H1 (cell line): Measurements from ENCODE around the gene FUBP3.

ENCODE experiments used
- CTCF ChIP-seq, 3 experiments: IDR thresholded peaks; 1 replicate in 2 of 3; 2 replicates in 1 of 3; pipeline versions ENCODE4 v1.5.1 to v1.6.1; 2011; ENCODE audit warnings: low read length in 3 of 3, mild to moderate bottlenecking in 3 of 3, inconsistent platforms in 2 of 3, low read depth in 1 of 3, moderate library complexity in 1 of 3; ENCODE audit not compliant: insufficient read depth in 1 of 3; ENCODE audit errors: control extremely low read depth in 1 of 3
- EZH2 ChIP-seq: fragments of 200-600 bp; sonication (generic); IDR thresholded peaks from 2 replicates; pipeline ENCODE4 v1.7.1; 2012; ENCODE audit warnings: low read depth, mild to moderate bottlenecking, moderate library complexity, low read length, inconsistent platforms; ENCODE audit not compliant: severe bottlenecking
- POLR2A ChIP-seq, 2 experiments: IDR thresholded peaks; 1 replicate in 1 of 2; 2 replicates in 1 of 2; pipeline ENCODE4 v1.6.1; 2011; ENCODE audit warnings: low read depth in 2 of 2, low read length in 2 of 2, mild to moderate bottlenecking in 2 of 2; ENCODE audit errors: control extremely low read depth in 1 of 2
- RAD21 ChIP-seq, 2 experiments: IDR thresholded peaks in 1 of 2; conservative IDR thresholded peaks in 1 of 2; 2 replicates each; pipeline ENCODE4 v1.6.1; 2011; ENCODE audit warnings: low read depth in 2 of 2, low read length in 2 of 2, improper control_type of control experiment in 1 of 2, inconsistent platforms in 1 of 2, mild to moderate bottlenecking in 1 of 2, moderate library complexity in 1 of 2
- SUZ12 ChIP-seq: fragments of 200-600 bp; sonication (generic); IDR thresholded peaks from 2 replicates; pipeline ENCODE4 v1.6.1; 2012; ENCODE audit warnings: mild to moderate bottlenecking, inconsistent platforms, low read length, moderate library complexity, mixed read lengths
- TAF1 ChIP-seq: IDR thresholded peaks from 2 replicates; pipeline ENCODE4 v1.6.1; 2011; ENCODE audit warnings: mild to moderate bottlenecking, low read depth, low read length

DNA sequence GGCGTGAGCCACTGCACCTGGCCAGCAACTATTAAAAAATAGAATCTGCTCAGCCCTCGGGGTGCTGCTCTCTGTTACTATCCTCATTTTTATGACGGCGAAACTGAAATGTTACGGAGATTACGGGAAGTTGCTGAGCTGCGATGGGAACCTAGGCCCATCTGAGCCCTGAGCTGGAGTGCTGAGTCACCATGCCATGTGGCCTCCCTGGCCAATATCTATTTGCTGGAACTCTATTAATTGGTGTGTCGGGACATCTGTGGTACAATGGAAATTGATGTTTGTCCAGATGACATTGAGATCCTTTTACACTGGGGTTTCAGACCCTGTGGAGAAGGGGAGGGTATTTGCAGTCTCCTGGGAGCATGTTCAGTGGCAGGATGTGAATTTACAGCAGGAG, 93.1 kb downstream of the FUBP3 start:
- TF ChIP-seq RAD21 (IDR thresholded peaks at IDR 0.05 in 1 of 2, conservative IDR thresholded peaks at IDR 0.05 in 1 of 2; ENCODE audit: low read depth in 2 of 2, low read length in 2 of 2): no peak
- TF ChIP-seq CTCF (IDR thresholded peaks at IDR 0.05; ENCODE audit: control extremely low read depth in 1 of 3, insufficient read depth in 1 of 3, low read depth in 1 of 3, low read length in 3 of 3): no peak
- no peak for TF ChIP-seq POLR2A (IDR thresholded peaks at IDR 0.05; ENCODE audit: control extremely low read depth in 1 of 2, low read depth in 2 of 2, low read length in 2 of 2)
- TF ChIP-seq EZH2: no peak
- TF ChIP-seq SUZ12: no peak
- no peak for TF ChIP-seq TAF1
